ENCODE results near the gene RAB21. TPM values are rescaled to one million over a fixed set of nuclear protein-coding genes. Genes with fewer than 3 reads are reported as not detected.

Gene RAB21
- total RNA-seq, 1 experiment from 2014 or later = 34.5 TPM

Other genes with a start within 250 kb of the RAB21 start
- 15.4 and 24.5 TPM in 2 replicates for gene ZFC3H1, start 91.0 kb upstream of the RAB21 start, total RNA-seq (2014; rRNA removed; shearing (Covaris generic))
- 5.6 and 7.2 TPM in 2 replicates for gene THAP2, start 90.6 kb upstream of the RAB21 start, total RNA-seq (2014; rRNA removed; shearing (Covaris generic))
- gene TMEM19, start 68.8 kb upstream of the RAB21 start, total RNA-seq (2014; rRNA removed; shearing (Covaris generic)) = 31.8 and 34.6 TPM in 2 replicates
- gene TBC1D15, start 84.9 kb downstream of the RAB21 start, total RNA-seq (2014; rRNA removed; shearing (Covaris generic)) = 23.8 and 26.5 TPM in 2 replicates
- not detected in 2 replicates for gene TPH2, start 184.0 kb downstream of the RAB21 start, total RNA-seq (2014; rRNA removed; shearing (Covaris generic))